Measurements from ENCODE around the gene RIMKLB.

- no peak for TF ChIP-seq CTCF (IDR thresholded peaks at IDR 0.05)
- TF ChIP-seq POLR2A (IDR thresholded peaks at IDR 0.05) = no peak
- TF ChIP-seq POLR2AphosphoS5 (IDR thresholded peaks at IDR 0.05; ENCODE audit: insufficient read depth in 1 of 2, low read depth in 1 of 2) = no peak
These were observed 30.5 kb upstream of the RIMKLB start for GRCh38 chr12:8667270-8667669.

Measured in vagina (tissue), 2 donors.